ENCODE results near the gene ZFHX3. TPM values are rescaled to one million over a fixed set of nuclear protein-coding genes. Genes with fewer than 3 reads are reported as not detected.

Gene ZFHX3
- total and polyA plus RNA-seq, 2 of the 8 experiments (the other 6 are each of a cell fraction or from before 2014, with no cell fraction given), result 0.08 to 0.99 TPM

DNA sequence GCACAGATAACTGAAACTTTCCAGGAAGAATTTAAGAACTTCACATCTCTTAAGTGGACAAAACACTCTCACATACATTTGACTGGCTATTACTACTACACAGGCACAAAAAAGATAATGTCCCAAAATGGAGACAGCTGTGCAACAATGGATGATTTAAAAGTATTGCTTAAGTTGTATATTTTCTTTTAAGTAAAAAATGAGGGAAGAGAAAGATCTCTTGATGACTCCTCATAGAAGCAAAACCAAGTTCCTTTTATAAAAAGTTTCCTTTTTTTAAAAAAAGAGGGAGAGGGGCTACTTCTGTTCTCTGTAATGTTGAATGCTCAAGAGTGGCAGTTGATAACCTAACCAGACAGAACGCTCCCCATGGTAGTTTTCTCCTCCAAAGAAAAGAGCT is 195.5 kb downstream of the ZFHX3 start:
- CTCF ChIA-PET (ENCODE audit: partially characterized antibody), result interaction anchor here (2.0 to 25.5 kb wide), 2 partner anchors 11 to 143 kb away, joined by 7 to 376 read pairs; no protein-coding TSS in a partner anchor
- Histone ChIP-seq H3K14ac (ENCODE audit: insufficient read length) (no peak overlapping the region), H4K5ac (ENCODE audit: insufficient read length, low read depth, low read length) (no peak overlapping the region), H3K4ac (replicated peaks; ENCODE audit: insufficient read length, low read depth, low read length) (no peak overlapping the region), H3K56ac (replicated peaks; ENCODE audit: insufficient read length, low read depth, low read length) (no peak overlapping the region), H2BK5ac (ENCODE audit: low read depth, low read length) (no peak overlapping the region), H3K18ac (ENCODE audit: extremely low read depth, low read length) (no peak overlapping the region), H2BK12ac (ENCODE audit: low read depth, low read length) (no peak overlapping the region), H3K27me3 (replicated peaks in 1 of 4; ENCODE audit: control insufficient read depth in 3 of 4, extremely low read depth in 1 of 4, insufficient read depth in 3 of 4, low read length in 3 of 4) (no peaks in the 10 kb centered on the region; a peak in 2 of 7 replicates), H2AFZ (ENCODE audit: low read length) (no peak overlapping the region), H3K9ac (replicated peaks in 1 of 4; ENCODE audit: extremely low read depth in 1 of 4, low read depth in 3 of 4, low read length in 3 of 4) (no peak overlapping the region), H2BK15ac (ENCODE audit: low read length) (no peak overlapping the region), H3K4me3 (ENCODE audit: extremely low read depth in 1 of 4, insufficient read depth in 2 of 4, low read depth in 3 of 4, low read length in 4 of 4) (no peak overlapping the region), H3K23me2 (ENCODE audit: low read depth, low read length) (no peaks in the 10 kb centered on the region; the same call in 1 of the 2 replicates), H3K4me2 (ENCODE audit: insufficient read depth in 1 of 2, low read depth in 2 of 2, low read length in 2 of 2) (no peak overlapping the region), H3K23ac (ENCODE audit: insufficient read length) (no peak overlapping the region), H3K79me1 (ENCODE audit: low read depth, low read length) (no peaks in the 10 kb centered on the region), H3K36me3 (ENCODE audit: control insufficient read depth in 2 of 4, insufficient read depth in 4 of 4, low read length in 3 of 4) (no peaks in the 10 kb centered on the region), H4K91ac (replicated peaks; ENCODE audit: insufficient read length, low read length) (no peak overlapping the region), H3K79me2 (ENCODE audit: control insufficient read depth in 1 of 2, insufficient read depth in 2 of 2, low read length in 2 of 2) (no peaks in the 10 kb centered on the region), H2BK20ac (ENCODE audit: low read length) (no peak overlapping the region), H2AK5ac (ENCODE audit: low read depth, low read length) (no peak overlapping the region), H3K4me1 (replicated peaks in 1 of 4; ENCODE audit: control insufficient read depth in 3 of 4, insufficient read depth in 4 of 4, low read length in 3 of 4) (peaks cover 0 to 12% (median 2%) of the 10 kb centered on the region in 4 experiments; a peak in 4 of 7 replicates), H3K9me3 (ENCODE audit: insufficient read depth in 2 of 2, low read depth in 1 of 2, low read length in 1 of 2) (no peaks in the 10 kb centered on the region), H2BK120ac (replicated peaks; ENCODE audit: low read depth, low read length) (no peak overlapping the region), H3K27ac (ENCODE audit: low read depth, low read length) (no peak overlapping the region), H4K8ac (ENCODE audit: extremely low read depth, insufficient read depth, low read length) (no peak overlapping the region), H4K20me1 (replicated peaks in 1 of 2; ENCODE audit: control insufficient read depth in 1 of 2, insufficient read depth in 2 of 2, low read length in 2 of 2) (peaks cover 0 to 4% of the 10 kb centered on the region in 2 experiments)
- TF ChIP-seq NANOG (IDR thresholded peaks at IDR 0.05; ENCODE audit: insufficient read depth, low read depth, low read length, poor library complexity, severe bottlenecking), result no peak
- TF ChIP-seq SIN3A (conservative IDR thresholded peaks at IDR 0.05 in 1 of 2, IDR thresholded peaks at IDR 0.05 in 1 of 2; ENCODE audit: low read depth in 1 of 2, low read length in 2 of 2), result no peak
- TF ChIP-seq CREB1 (IDR thresholded peaks at IDR 0.05), result no peak
- TF ChIP-seq, protein P1, sequence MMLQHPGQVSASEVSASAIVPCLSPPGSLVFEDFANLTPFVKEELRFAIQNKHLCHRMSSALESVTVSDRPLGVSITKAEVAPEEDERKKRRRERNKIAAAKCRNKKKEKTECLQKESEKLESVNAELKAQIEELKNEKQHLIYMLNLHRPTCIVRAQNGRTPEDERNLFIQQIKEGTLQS (IDR thresholded peaks at IDR 0.05; ENCODE audit: insufficient read depth, low read depth, low read length), result no peak
- TF ChIP-seq, protein P2, sequence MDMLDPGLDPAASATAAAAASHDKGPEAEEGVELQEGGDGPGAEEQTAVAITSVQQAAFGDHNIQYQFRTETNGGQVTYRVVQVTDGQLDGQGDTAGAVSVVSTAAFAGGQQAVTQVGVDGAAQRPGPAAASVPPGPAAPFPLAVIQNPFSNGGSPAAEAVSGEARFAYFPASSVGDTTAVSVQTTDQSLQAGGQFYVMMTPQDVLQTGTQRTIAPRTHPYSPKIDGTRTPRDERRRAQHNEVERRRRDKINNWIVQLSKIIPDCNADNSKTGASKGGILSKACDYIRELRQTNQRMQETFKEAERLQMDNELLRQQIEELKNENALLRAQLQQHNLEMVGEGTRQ (IDR thresholded peaks at IDR 0.05; ENCODE audit: low read length), result no peak
- TF ChIP-seq, protein P3, sequence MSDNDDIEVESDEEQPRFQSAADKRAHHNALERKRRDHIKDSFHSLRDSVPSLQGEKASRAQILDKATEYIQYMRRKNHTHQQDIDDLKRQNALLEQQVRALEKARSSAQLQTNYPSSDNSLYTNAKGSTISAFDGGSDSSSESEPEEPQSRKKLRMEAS (IDR thresholded peaks at IDR 0.05), result no peak
- TF ChIP-seq EGR1 (IDR thresholded peaks at IDR 0.05; ENCODE audit: borderline replicate concordance, low read depth, low read length), result no peak
- no peak for TF ChIP-seq POU5F1 (IDR thresholded peaks at IDR 0.05; ENCODE audit: low read depth, low read length)
- TF ChIP-seq SP4 (IDR thresholded peaks at IDR 0.05; ENCODE audit: low read length), result no peak
- no peak for DNase-seq (ENCODE audit: low read depth in 1 of 2, low spot score in 2 of 2)
- POLR2A ChIA-PET (ENCODE audit: partially characterized antibody), result no interaction called here
- 94% methylated on average over 1 of the region's 1 CpG; no CpG with 5 or more reads in 1 of the 2 experiments for WGBS, 2 experiments (ENCODE audit: extremely low coverage in 1 of 2, insufficient coverage in 1 of 2, insufficient read length in 1 of 2, insufficient replicate concordance in 2 of 2, low coverage in 1 of 2, low lambda C conversion rate in 2 of 2, missing lambda C conversion rate in 1 of 2)
- FAIRE-seq, result no peak
